ENCODE data around the gene G0S2.

The G0S2 gene

GRCh38 chr1:209720326-209720725, 45.1 kb downstream of the G0S2 start:
- DNase-seq (ENCODE audit: low spot score): no peak

- DNase-seq (ENCODE audit: low spot score): no peak
Observed at GRCh38 chr1:209720826-209721225, 45.6 kb downstream of the G0S2 start.

GRCh38 chr1:209721323-209721722, 46.1 kb downstream of the G0S2 start:
- DNase-seq (ENCODE audit: low spot score): no peak

GRCh38 chr1:209723265-209723664, 48.1 kb downstream of the G0S2 start:
- no peak for DNase-seq (ENCODE audit: low spot score)

- DNase-seq (ENCODE audit: low spot score): no peak
Observed at GRCh38 chr1:209723756-209724693, 48.8 kb downstream of the G0S2 start.

All from ecto neural progenitor cell (in vitro differentiated cells).